Measurements from ENCODE around the gene SPG11. TPM values are rescaled to one million over a fixed set of nuclear protein-coding genes. Genes with fewer than 3 reads are reported as not detected.

The SPG11 gene
- total and polyA plus RNA-seq, 2 experiments from 2014 or later, result 21.5 to 53.6 TPM

GRCh38 chr15:44519537-44519936 lies 143.9 kb downstream of the SPG11 start:
- Histone ChIP-seq H3K36me3 (ENCODE audit: low read depth) (peaks cover 18% of the 10 kb centered on the region; the same call in 1 of the 2 replicates), H3K4me2 (ENCODE audit: unreplicated experiment) (no peak overlapping the region)
- 96 to 97% methylated on average over 6 of the region's 6 CpGs for WGBS, 2 experiments (ENCODE audit: low coverage in 1 of 2, low lambda C conversion rate in 2 of 2, missing lambda C conversion rate in 2 of 2)

GRCh38 chr15:44516436-44516835 lies 147.0 kb downstream of the SPG11 start:
- no peak overlapping the region for H3K4me2 ChIP-seq (ENCODE audit: unreplicated experiment)
- no peaks in the 10 kb centered on the region for H3K9me2 ChIP-seq (ENCODE audit: insufficient read depth)
- no peaks in the 10 kb centered on the region for H3F3A ChIP-seq (ENCODE audit: insufficient read depth)
- in situ Hi-C loops (cut with MboI), result no loop called here
- H3K79me2 ChIP-seq (ENCODE audit: insufficient read depth), result no peaks in the 10 kb centered on the region
- no peak overlapping the region for H3K4me3 ChIP-seq
- H3K27me3 ChIP-seq (replicated peaks; ENCODE audit: insufficient read depth), result no peaks in the 10 kb centered on the region
- H3K27ac ChIP-seq, result no peak overlapping the region
- no peak overlapping the region for H2AFZ ChIP-seq
- H4K20me1 ChIP-seq (ENCODE audit: insufficient read depth), result no peaks in the 10 kb centered on the region
- no peak overlapping the region for H3K9ac ChIP-seq
- no peak for DNase-seq
- H3K9me3 ChIP-seq (ENCODE audit: low read depth), result no peaks in the 10 kb centered on the region
- H3K4me1 ChIP-seq (ENCODE audit: insufficient read depth), result no peaks in the 10 kb centered on the region
- H3K36me3 ChIP-seq (ENCODE audit: low read depth), result peaks cover 12% of the 10 kb centered on the region; the same call in 1 of the 2 replicates
- TF ChIP-seq EZH2phosphoT487 (IDR thresholded peaks at IDR 0.05; ENCODE audit: insufficient read depth, low read depth) (no peak), EZH2 (IDR thresholded peaks at IDR 0.05; ENCODE audit: insufficient read depth, poor library complexity, severe bottlenecking) (no peak)

More at GRCh38 chr15:44519537-44519936, 143.9 kb downstream of the SPG11 start:
- Histone ChIP-seq H3K4me3 (no peak overlapping the region), H4K20me1 (ENCODE audit: insufficient read depth) (no peaks in the 10 kb centered on the region), H3K4me1 (ENCODE audit: insufficient read depth) (no peaks in the 10 kb centered on the region; the same call in 1 of the 2 replicates), H3K9me2 (ENCODE audit: insufficient read depth) (no peaks in the 10 kb centered on the region), H3K9ac (no peak overlapping the region), H2AFZ (no peak overlapping the region), H3K9me3 (ENCODE audit: low read depth) (no peaks in the 10 kb centered on the region), H3K27me3 (replicated peaks; ENCODE audit: insufficient read depth) (no peaks in the 10 kb centered on the region), H3F3A (ENCODE audit: insufficient read depth) (0 out of 2 replicates have a peak, but pooled peaks cover 2% of the 10 kb centered on the region), H3K79me2 (ENCODE audit: insufficient read depth) (no peaks in the 10 kb centered on the region), H3K27ac (no peak overlapping the region)
- DNase-seq, result no peak
- TF ChIP-seq EZH2phosphoT487 (IDR thresholded peaks at IDR 0.05; ENCODE audit: insufficient read depth, low read depth), result no peak
- no peak for TF ChIP-seq EZH2 (IDR thresholded peaks at IDR 0.05; ENCODE audit: insufficient read depth, poor library complexity, severe bottlenecking)
- in situ Hi-C loops (cut with MboI), result no loop called here

Small RNA genes lying within 50 kb of the gene (small RNA-seq; reads per million reads assigned to genes)
- gene RF00019 (ENCODE audit: low read depth, low replicate concordance), result not detected

Other genes with a start within 250 kb of the SPG11 start
- gene CTDSPL2, start 236.0 kb downstream of the SPG11 start, total RNA-seq (2014; rRNA removed; shearing (Covaris generic)), result 48.2 and 59.1 TPM in 2 replicates
- 21.1 and 26.9 TPM in 2 replicates for gene CTDSPL2, start 236.0 kb downstream of the SPG11 start, polyA plus RNA-seq (2016; fragmentation: Nextera tagmentation; extraction: Ambion mirVana)
- gene EIF3J, start 126.5 kb downstream of the SPG11 start, total RNA-seq (2014; rRNA removed; shearing (Covaris generic)), result 25.2 and 37.8 TPM in 2 replicates
- gene EIF3J, start 126.5 kb downstream of the SPG11 start, polyA plus RNA-seq (2016; fragmentation: Nextera tagmentation; extraction: Ambion mirVana), result 35.9 and 38.4 TPM in 2 replicates
- not detected in 2 replicates for gene PATL2, start 47.7 kb upstream of the SPG11 start, total RNA-seq (2014; rRNA removed; shearing (Covaris generic))
- 0.26 TPM in 1 of 2 replicates, not detected in the other for gene PATL2, start 47.7 kb upstream of the SPG11 start, polyA plus RNA-seq (2016; fragmentation: Nextera tagmentation; extraction: Ambion mirVana)
- gene B2M, start 47.9 kb upstream of the SPG11 start, total RNA-seq (2014; rRNA removed; shearing (Covaris generic)), result 1,965 and 2,442 TPM in 2 replicates
- gene B2M, start 47.9 kb upstream of the SPG11 start, polyA plus RNA-seq (2016; fragmentation: Nextera tagmentation; extraction: Ambion mirVana), result 3,590 and 3,619 TPM in 2 replicates
- gene TRIM69, start 72.9 kb upstream of the SPG11 start, total RNA-seq (2014; rRNA removed; shearing (Covaris generic)), result 9.2 and 9.7 TPM in 2 replicates
- 8.9 and 9.8 TPM in 2 replicates for gene TRIM69, start 72.9 kb upstream of the SPG11 start, polyA plus RNA-seq (2016; fragmentation: Nextera tagmentation; extraction: Ambion mirVana)

All from GM23248 (cell line).